ENCODE measurements around the gene LNPK.

- TF ChIP-seq, protein P1, sequence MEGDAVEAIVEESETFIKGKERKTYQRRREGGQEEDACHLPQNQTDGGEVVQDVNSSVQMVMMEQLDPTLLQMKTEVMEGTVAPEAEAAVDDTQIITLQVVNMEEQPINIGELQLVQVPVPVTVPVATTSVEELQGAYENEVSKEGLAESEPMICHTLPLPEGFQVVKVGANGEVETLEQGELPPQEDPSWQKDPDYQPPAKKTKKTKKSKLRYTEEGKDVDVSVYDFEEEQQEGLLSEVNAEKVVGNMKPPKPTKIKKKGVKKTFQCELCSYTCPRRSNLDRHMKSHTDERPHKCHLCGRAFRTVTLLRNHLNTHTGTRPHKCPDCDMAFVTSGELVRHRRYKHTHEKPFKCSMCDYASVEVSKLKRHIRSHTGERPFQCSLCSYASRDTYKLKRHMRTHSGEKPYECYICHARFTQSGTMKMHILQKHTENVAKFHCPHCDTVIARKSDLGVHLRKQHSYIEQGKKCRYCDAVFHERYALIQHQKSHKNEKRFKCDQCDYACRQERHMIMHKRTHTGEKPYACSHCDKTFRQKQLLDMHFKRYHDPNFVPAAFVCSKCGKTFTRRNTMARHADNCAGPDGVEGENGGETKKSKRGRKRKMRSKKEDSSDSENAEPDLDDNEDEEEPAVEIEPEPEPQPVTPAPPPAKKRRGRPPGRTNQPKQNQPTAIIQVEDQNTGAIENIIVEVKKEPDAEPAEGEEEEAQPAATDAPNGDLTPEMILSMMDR (conservative IDR thresholded peaks at IDR 0.05 in 1 of 2, IDR thresholded peaks at IDR 0.05 in 1 of 2; ENCODE audit: low read depth in 1 of 2, low read length in 2 of 2), result no peak
- no peak for TF ChIP-seq EZH2 (IDR thresholded peaks at IDR 0.05; ENCODE audit: low read length, missing control alignments)
These were observed 69.4 kb downstream of the LNPK start for GRCh38 chr2:175932675-175933074.
